Measurements from ENCODE around the gene ARL15. TPM values are rescaled to one million over a fixed set of nuclear protein-coding genes. Genes with fewer than 3 reads are reported as not detected.

ARL15 gene
- total RNA-seq, 2 donors from 2014 or later, result 14.3 to 24.1 TPM

DNA sequence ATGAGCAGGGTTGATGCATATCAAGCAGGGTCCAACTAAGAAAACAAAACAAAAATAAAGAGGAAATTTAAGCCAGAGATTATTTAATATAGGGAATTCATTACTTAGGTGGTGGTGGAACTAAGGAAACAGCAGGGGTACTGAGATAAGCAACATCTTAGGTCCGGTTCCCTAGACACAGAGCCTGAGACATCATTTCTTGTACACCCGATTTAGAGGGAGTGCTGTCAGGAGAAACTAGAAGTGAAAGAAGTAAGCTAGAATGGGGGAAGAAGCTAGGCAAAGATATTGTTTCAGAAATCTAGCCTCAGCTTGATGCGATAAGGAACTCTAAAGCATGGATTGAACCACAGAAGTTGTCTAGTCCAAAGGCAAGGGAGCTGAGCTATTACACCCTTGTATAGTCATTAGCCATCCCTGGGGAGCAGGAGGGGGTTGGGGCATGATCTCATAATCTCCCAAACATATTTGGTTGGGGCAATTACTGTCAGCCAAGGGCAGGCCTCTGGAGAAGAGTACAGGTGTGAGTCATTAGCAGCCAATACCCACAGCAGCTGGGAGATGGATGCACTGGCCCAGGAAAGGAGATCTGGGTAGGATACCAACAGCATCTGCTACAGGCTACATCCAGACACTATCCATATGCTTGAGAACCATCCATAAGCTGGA, 194.5 kb downstream of the ARL15 start:
- Histone ChIP-seq H3K9me3 (no peaks in the 10 kb centered on the region), H3K4me3 (no peak overlapping the region), H3K36me3 (replicated peaks in 1 of 2; ENCODE audit: insufficient read depth in 1 of 2, low read depth in 2 of 2) (no peaks in the 10 kb centered on the region), H3K27me3 (no peaks in the 10 kb centered on the region), H3K27ac (no peak overlapping the region), H3K4me1 (no peaks in the 10 kb centered on the region)
- no peak for DNase-seq
- 79 to 95% methylated on average over 3 of the region's 3 CpGs for WGBS, 2 donors
- ATAC-seq, result no peak
- TF ChIP-seq POLR2A (IDR thresholded peaks at IDR 0.05), result no peak
- TF ChIP-seq, protein P1, sequence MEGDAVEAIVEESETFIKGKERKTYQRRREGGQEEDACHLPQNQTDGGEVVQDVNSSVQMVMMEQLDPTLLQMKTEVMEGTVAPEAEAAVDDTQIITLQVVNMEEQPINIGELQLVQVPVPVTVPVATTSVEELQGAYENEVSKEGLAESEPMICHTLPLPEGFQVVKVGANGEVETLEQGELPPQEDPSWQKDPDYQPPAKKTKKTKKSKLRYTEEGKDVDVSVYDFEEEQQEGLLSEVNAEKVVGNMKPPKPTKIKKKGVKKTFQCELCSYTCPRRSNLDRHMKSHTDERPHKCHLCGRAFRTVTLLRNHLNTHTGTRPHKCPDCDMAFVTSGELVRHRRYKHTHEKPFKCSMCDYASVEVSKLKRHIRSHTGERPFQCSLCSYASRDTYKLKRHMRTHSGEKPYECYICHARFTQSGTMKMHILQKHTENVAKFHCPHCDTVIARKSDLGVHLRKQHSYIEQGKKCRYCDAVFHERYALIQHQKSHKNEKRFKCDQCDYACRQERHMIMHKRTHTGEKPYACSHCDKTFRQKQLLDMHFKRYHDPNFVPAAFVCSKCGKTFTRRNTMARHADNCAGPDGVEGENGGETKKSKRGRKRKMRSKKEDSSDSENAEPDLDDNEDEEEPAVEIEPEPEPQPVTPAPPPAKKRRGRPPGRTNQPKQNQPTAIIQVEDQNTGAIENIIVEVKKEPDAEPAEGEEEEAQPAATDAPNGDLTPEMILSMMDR (IDR thresholded peaks at IDR 0.05), result no peak
- intact Hi-C loops (cut with DNase I), result no loop called here

DNA sequence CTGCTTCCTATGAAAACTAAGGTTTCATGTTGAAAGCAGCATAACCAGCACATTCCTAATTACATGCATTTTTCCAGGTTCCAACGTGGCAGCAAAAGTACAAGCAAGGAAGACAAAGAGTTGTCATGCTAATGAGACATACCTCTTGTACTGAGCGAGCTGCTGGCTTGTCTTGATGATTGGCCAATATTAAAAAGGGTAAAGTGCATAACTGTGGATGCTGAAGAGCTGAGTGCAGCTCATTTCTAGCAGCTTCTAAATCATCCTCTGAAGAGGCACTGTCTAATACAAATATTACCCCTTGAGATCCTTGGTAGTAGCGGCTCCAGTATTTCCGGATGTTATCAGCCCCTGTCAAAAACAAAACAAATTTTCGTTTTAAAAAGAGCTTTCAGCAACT, 197.3 kb downstream of the ARL15 start:
- TF ChIP-seq POLR2A (IDR thresholded peaks at IDR 0.05), result no peak
- TF ChIP-seq, protein P1 (IDR thresholded peaks at IDR 0.05), result no peak
- Histone ChIP-seq H3K4me3 (no peak overlapping the region), H3K27ac (no peak overlapping the region), H3K36me3 (replicated peaks in 1 of 2; ENCODE audit: insufficient read depth in 1 of 2, low read depth in 2 of 2) (no peaks in the 10 kb centered on the region), H3K9me3 (no peaks in the 10 kb centered on the region), H3K27me3 (no peaks in the 10 kb centered on the region), H3K4me1 (no peaks in the 10 kb centered on the region)
- WGBS, 2 donors, result 68% methylated on average over 5 of the region's 5 CpGs
- DNase-seq (no peak), ATAC-seq (no peak)
- intact Hi-C loops (cut with DNase I), result no loop called here

- Histone ChIP-seq H3K4me1 (no peaks in the 10 kb centered on the region), H3K4me3 (no peak overlapping the region), H3K27ac (no peak overlapping the region), H3K36me3 (replicated peaks in 1 of 2; ENCODE audit: insufficient read depth in 1 of 2, low read depth in 2 of 2) (no peaks in the 10 kb centered on the region), H3K27me3 (no peaks in the 10 kb centered on the region), H3K9me3 (no peaks in the 10 kb centered on the region)
- intact Hi-C loops (cut with DNase I), result no loop called here
- 84% methylated on average over 1 of the region's 1 CpG for WGBS, 2 donors
- ATAC-seq, result no peak
- TF ChIP-seq, protein P1 (IDR thresholded peaks at IDR 0.05), result no peak
- no peak for TF ChIP-seq POLR2A (IDR thresholded peaks at IDR 0.05)
- DNase-seq, result no peak
Observed at GRCh38 chr5:54109626-54110330, 200.6 kb downstream of the ARL15 start.

DNA sequence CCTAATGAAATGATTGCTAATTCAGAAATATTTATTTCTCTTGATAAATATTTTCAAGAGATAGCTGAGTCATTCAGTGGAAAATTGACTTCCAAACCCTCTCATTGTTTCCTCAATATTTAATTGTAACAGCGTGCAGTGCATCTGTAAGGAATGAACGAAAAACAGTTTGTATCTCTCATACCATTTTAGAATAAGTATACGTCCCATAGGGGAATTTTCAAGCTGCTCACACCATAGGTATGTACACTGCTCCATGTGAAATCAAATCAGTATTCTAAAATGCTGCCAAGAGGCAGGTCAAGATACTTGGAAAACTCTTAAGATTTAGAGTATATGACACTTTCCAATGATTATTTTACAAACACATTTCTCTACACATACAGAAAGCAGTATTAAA, 202.2 kb downstream of the ARL15 start:
- Histone ChIP-seq H3K4me1 (no peaks in the 10 kb centered on the region), H3K27ac (no peak overlapping the region), H3K4me3 (no peak overlapping the region), H3K9me3 (no peaks in the 10 kb centered on the region), H3K27me3 (no peaks in the 10 kb centered on the region), H3K36me3 (replicated peaks in 1 of 2; ENCODE audit: insufficient read depth in 1 of 2, low read depth in 2 of 2) (no peaks in the 10 kb centered on the region)
- intact Hi-C loops (cut with DNase I), result no loop called here
- no peak for ATAC-seq
- 94 to 96% methylated on average over 3 of the region's 3 CpGs for WGBS, 2 donors
- TF ChIP-seq POLR2A (IDR thresholded peaks at IDR 0.05), result no peak
- TF ChIP-seq, protein P1 (IDR thresholded peaks at IDR 0.05), result no peak
- DNase-seq, result no peak
